ENCODE data around the gene PLXNA2.
A peak's percentile ranks its signal among the peaks of the same experiment; 100 is the strongest.

The PLXNA2 gene

GRCh38 chr1:208157769-208158168, 86.4 kb downstream of the PLXNA2 start:
- DNase-seq = no peak

GRCh38 chr1:208156741-208157140, 87.4 kb downstream of the PLXNA2 start:
- no peak for DNase-seq

GRCh38 chr1:208156310-208156709, 87.9 kb downstream of the PLXNA2 start:
- no peak for DNase-seq

DNA sequence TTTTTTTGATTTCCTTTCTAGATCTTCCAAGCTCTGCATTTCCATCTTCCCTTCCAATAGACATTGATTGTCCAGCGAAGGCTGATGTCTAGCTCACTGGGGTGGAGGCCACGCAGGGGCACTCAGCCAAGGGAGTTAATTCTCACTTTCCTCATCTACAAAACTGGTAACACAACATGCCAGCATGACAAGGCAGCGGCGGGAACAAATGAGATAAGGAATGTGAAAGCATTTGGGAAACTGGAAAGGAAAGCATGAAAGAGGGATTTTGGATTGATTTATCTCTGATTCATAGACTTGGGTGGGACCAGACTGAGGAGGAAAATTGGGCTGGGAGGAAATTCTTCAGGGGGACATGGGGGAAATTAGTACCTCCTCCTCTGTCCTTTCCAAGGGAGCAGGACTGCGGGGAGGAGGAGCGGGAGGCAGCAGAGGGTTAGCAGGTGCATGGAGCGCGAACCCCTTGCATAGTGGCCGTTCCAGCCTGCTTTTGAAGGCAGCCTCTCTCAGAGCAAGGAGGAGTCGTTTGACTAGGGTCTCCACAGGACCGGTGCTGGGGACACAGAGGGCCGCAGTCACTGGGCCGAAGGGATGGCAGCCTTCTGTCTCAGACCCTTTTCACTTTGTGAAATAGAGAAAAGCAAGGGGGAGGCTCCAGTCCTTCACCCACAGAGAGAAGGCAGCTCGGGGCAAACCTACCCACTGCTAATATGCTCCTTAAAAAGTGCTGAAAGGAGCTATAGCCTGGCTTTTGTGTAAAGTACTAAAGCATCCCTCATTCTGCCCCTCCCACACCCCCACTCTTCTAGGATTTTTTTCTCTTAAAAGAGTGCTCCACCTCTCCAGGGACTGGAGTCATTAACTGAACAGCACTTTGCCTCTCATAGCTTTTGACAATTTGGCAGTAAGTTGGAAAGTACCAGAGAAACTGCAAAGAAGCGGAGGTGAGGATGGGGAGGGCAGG, 89.2 kb downstream of the PLXNA2 start:
- no peak for DNase-seq

GRCh38 chr1:208154040-208154439, 90.1 kb downstream of the PLXNA2 start:
- DNase-seq = no peak

DNA sequence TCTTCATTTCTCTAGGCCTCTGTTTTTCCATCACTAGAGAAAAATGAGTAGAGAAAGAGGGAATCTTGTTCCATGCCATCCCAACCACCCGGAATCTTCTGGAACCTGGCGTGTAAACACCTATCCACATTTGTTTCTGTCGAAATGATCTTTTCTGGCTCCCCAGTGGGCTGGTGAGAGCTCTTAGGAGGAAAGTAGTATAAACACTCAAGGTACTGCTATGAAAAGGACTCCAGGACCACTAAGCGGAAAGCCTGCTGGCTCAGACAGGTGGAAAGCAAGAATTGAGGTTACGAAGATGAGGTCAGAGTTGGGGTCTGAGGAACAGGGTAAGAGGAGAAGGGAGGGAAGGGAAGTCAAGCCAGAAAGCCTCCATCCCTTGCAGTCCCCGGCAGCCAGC, 90.8 kb downstream of the PLXNA2 start:
- no peak for DNase-seq

DNA sequence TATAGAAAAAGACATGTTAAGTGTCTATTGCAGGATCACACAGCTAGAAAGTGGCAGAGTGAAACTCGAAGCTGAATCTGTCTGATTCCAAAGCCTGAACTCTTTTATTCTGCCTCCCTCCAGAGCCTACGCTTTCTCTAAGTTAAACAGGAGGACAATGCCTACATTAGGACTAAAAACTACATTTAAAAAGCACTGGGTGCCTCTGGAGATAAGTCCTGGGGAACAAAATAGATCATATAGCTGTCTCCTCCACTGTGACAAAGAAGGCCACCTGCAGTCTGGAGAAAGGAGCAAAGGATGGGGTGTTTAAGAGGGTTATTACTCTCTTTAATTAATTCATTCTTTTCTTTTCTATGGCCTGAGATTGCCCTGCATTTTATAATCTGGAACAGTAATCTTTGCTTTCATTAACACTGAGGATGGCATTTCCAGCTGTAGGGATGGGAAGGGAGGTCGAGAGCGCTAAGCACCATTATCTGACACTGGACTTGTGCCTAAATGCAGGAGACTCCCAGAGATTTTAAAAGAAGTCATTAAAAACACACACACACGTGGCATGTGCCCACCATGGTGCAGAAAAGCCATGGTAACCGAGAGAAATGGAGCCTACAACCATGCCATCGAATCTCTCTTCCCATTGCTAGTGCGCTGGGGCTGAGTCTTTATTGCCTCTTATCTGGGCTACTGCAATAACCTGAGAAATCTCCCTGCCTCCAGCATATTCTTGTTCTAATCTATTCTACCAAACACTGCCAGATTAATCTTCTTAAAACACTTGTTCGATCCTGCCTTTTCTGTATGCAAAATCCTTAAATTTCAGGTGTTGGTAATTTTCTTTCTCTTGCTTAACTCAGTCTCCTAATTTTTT, 92.2 kb downstream of the PLXNA2 start:
- DNase-seq = no peak

DNA sequence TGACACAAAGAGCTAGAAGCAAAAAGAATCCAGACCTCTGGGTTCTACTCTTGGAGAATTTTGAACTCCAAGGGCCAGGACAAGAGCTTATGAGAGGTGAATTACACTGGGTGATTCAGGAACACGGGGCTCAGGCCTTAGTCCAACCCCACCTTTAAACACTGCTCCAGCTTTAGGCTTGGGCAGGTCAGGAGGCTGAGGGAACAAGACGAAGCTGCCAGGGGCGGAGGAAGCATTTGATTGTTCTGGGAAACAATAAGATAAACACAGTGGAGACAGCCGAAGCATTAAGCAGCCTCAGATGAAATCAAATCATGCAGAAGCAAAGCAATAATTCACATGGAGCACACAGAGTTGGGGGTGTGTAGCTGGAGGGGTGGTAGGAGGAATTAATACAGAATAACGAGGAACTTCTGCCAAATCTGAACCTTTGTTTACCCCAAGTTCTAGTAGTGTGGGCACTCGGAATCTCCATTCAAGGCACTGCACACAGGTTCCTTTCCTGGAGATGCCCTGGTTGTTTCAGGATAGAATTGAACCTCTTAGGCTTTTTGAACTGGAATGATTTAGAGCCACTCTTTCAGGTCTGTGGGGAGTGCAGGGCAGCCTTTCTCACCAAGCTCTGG, 93.2 kb downstream of the PLXNA2 start:
- DNase-seq = no peak

GRCh38 chr1:208149776-208150514, 94.2 kb downstream of the PLXNA2 start:
- DNase-seq = no peak

DNA sequence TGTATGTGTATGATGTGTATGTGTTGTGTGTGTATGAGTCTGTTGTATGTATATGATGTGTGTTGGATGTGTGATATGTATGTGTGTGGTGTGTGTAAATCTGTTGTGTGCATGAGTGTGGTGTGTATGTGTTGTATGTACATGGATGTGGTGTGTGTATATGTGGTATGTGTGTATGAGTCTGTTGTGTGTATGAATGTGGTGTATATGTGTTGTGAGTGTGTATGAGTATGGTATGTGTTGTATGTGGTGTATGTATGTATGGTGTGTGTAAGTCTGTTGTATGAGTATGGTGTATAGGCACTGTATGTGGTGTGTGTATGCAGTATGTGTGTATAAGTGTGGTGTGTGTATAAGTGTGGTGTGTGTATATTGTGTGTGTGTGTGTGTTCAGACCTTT, 95.0 kb downstream of the PLXNA2 start:
- no peak for DNase-seq

GRCh38 chr1:208148380-208148779, 95.8 kb downstream of the PLXNA2 start:
- DNase-seq = no peak

- DNase-seq = no peak
Measured at GRCh38 chr1:208146650-208147049, 97.5 kb downstream of the PLXNA2 start.

- DNase-seq = no peak
Measured at GRCh38 chr1:208145167-208145566, 99.0 kb downstream of the PLXNA2 start.

DNA sequence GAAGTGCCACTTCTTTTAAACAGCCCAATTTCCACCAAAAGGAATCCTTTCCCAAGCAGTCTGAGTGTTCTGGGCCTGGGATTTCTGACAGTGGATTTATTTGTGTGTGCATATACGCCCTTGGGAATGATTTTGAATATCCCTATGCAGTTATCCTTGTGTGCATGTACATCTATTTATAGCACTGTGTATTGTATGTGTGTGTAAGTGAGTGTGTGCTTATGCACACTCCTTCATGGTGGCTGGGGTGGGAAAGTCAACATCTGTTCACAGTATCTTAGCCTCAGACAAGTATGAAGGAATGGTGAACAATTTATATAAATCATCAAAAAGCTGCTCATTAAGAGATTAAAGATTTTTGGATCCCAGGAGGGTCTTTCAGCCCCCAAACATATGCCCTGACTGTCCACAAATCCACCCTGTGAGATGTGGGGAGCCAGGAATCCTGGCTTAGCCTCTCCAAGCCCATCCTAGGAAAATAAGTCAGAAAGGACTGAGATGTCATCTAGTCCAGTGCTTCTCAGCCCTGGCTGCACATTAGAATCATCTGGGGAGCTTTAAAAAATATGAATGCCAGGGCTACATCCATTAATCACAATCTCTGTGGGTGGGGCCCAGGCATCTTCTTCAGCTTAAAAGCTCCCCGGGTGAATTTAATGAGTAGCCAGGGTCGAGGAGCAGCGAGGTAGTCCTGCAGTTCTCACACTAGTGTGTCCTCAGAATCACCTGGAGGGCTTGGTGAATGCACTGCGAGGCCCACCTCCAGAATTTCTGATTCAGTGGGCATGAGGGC, 101.4 kb downstream of the PLXNA2 start:
- no peak for DNase-seq

DNA sequence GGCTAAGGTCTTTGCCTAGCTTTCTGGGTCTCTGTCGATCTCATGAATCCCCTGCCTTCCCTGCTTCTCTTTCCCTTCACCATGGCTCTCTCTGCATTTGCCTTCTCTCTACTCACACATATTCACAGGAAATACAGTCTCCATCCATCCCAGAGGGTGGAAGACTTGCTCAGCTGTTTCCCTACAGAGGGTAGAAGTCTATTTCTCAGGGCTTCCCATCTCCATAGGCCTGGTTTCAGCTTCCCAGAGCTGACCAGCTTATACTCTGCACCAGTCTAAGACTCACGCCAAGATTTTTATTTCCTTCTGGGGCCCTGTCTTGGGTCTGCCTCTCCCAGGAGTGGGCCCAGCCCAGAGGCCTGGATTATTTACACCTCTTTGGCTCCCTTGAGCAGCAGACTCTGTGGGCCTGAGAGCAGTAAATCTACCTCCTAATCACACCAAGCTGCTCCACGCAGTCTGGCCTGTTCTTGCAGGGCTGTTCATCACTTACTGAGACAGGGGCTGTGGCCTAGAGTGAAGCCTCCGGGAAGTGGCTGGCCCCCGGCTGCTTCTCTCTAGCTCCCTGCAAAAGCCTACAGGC, 102.5 kb downstream of the PLXNA2 start:
- no peak for DNase-seq

- DNase-seq = peak; percentile 18
Measured at GRCh38 chr1:208139434-208140045, 104.6 kb downstream of the PLXNA2 start.

GRCh38 chr1:208137193-208137592, 107.0 kb downstream of the PLXNA2 start:
- no peak for DNase-seq

- DNase-seq = no peak
Measured at GRCh38 chr1:208136459-208137182, 107.6 kb downstream of the PLXNA2 start.

GRCh38 chr1:208135354-208135753, 108.8 kb downstream of the PLXNA2 start:
- DNase-seq = peak; percentile 24

GRCh38 chr1:208134491-208134890, 109.7 kb downstream of the PLXNA2 start:
- no peak for DNase-seq

Data from suppressor macrophage treated with lipopolysaccharide for 4 hours (primary cell).